H9 (cell line): ENCODE data around the gene IFI44. TPM values are rescaled to one million over a fixed set of nuclear protein-coding genes. Genes with fewer than 3 reads are reported as not detected.

Source experiments
- DNase-seq: peaks from one replicate; pipeline ENCODE4 v3.0.0-alpha.2; 2017
- H2AFZ ChIP-seq: one replicate; pipeline ENCODE4 v1.6.1; 2013; ENCODE audit warnings: mild to moderate bottlenecking, low read length, control low read depth, moderate library complexity
- H2AK5ac ChIP-seq: 2 replicates; pipeline ENCODE4 v1.6.1; 2013; ENCODE audit warnings: low read length, control low read depth, mixed read lengths; ENCODE audit not compliant: insufficient read length
- H2BK120ac ChIP-seq: one replicate; pipeline ENCODE4 v1.6.1; 2013; ENCODE audit warnings: low read depth, mild to moderate bottlenecking, low read length, control low read depth, inconsistent platforms; ENCODE audit not compliant: poor library complexity, severe bottlenecking
- H2BK12ac ChIP-seq: 2 replicates; pipeline ENCODE4 v1.6.1; 2013; ENCODE audit warnings: low read length, control low read depth, mixed read lengths, low read depth; ENCODE audit not compliant: insufficient read length
- H2BK15ac ChIP-seq: 2 replicates; pipeline ENCODE4 v1.6.1; 2013; ENCODE audit warnings: low read depth, low read length, control low read depth
- H2BK20ac ChIP-seq: one replicate; pipeline ENCODE4 v1.6.1; 2013; ENCODE audit warnings: low read depth, mild to moderate bottlenecking, low read length, control low read depth, inconsistent platforms; ENCODE audit not compliant: poor library complexity, severe bottlenecking
- H2BK5ac ChIP-seq: 2 replicates; pipeline ENCODE4 v1.6.1; 2013; ENCODE audit warnings: low read length, control low read depth, mixed read lengths; ENCODE audit not compliant: insufficient read length
- H3K14ac ChIP-seq: 2 replicates; pipeline ENCODE4 v1.6.1; 2013; ENCODE audit warnings: low read length, control low read depth; ENCODE audit not compliant: insufficient read depth
- H3K18ac ChIP-seq: 2 replicates; pipeline ENCODE4 v1.6.1; 2013; ENCODE audit warnings: low read depth, mild to moderate bottlenecking, mixed read lengths, low read length, control low read depth; ENCODE audit not compliant: insufficient read length
- H3K23ac ChIP-seq: 2 replicates; pipeline ENCODE4 v1.6.1; 2013; ENCODE audit warnings: low read length, control low read depth, mixed read lengths, low read depth; ENCODE audit not compliant: insufficient read length
- H3K23me2 ChIP-seq: 2 replicates; pipeline ENCODE4 v1.6.1; 2013; ENCODE audit warnings: low read depth, mild to moderate bottlenecking, mixed read lengths, low read length, control low read depth; ENCODE audit not compliant: insufficient read length, poor library complexity, severe bottlenecking
- H3K27ac ChIP-seq: 2 replicates; pipeline ENCODE4 v1.5.1; 2013; ENCODE audit warnings: low read length, control low read depth, mixed read lengths, low read depth; ENCODE audit not compliant: insufficient read length
- H3K27me3 ChIP-seq: 2 replicates; pipeline ENCODE4 v1.6.1; 2013; ENCODE audit warnings: low read length, control low read depth, inconsistent platforms; ENCODE audit not compliant: insufficient read depth
- H3K4ac ChIP-seq: 2 replicates; pipeline ENCODE4 v1.6.1; 2013; ENCODE audit warnings: low read depth, mild to moderate bottlenecking, control low read depth, inconsistent platforms, low read length, moderate library complexity
- H3K4me1 ChIP-seq: 2 replicates; pipeline ENCODE4 v1.6.1; 2013; ENCODE audit warnings: low read length, control low read depth, inconsistent platforms; ENCODE audit not compliant: insufficient read depth
- H3K4me2 ChIP-seq: 2 replicates; pipeline ENCODE4 v1.6.1; 2013; ENCODE audit warnings: low read length, control low read depth, mixed read lengths; ENCODE audit not compliant: insufficient read length, insufficient read depth
- H3K56ac ChIP-seq: 2 replicates; pipeline ENCODE4 v1.6.1; 2013; ENCODE audit warnings: low read depth, mild to moderate bottlenecking, mixed read lengths, low read length, control low read depth; ENCODE audit not compliant: insufficient read length
- H3K79me1 ChIP-seq: 2 replicates; pipeline ENCODE4 v1.6.1; 2013; ENCODE audit warnings: low read depth, mild to moderate bottlenecking, moderate library complexity, low read length, control low read depth, inconsistent platforms; ENCODE audit not compliant: insufficient read depth, poor library complexity, severe bottlenecking
- H3K79me2 ChIP-seq: 2 replicates; pipeline ENCODE4 v1.6.1; 2013; ENCODE audit warnings: low read length, control low read depth, inconsistent platforms; ENCODE audit not compliant: insufficient read depth
- H3K9ac ChIP-seq: 2 replicates; pipeline ENCODE4 v1.6.1; 2013; ENCODE audit warnings: low read length, control low read depth, mixed read lengths; ENCODE audit not compliant: insufficient read length; ENCODE audit errors: extremely low read depth
- H3K9me3 ChIP-seq: one replicate; pipeline ENCODE4 v1.6.1; 2013; ENCODE audit warnings: low read depth, low read length, inconsistent platforms; ENCODE audit not compliant: control insufficient read depth
- H3T11ph ChIP-seq: one replicate; pipeline ENCODE4 v1.6.1; 2013; ENCODE audit warnings: mild to moderate bottlenecking, low read length, control low read depth, inconsistent platforms
- H4K20me1 ChIP-seq: one replicate; pipeline ENCODE4 v1.6.1; 2013; ENCODE audit not compliant: control insufficient read depth, insufficient read length, insufficient read depth
- H4K5ac ChIP-seq: 2 replicates; pipeline ENCODE4 v1.6.1; 2013; ENCODE audit warnings: low read depth, mild to moderate bottlenecking, mixed read lengths, low read length, control low read depth; ENCODE audit not compliant: insufficient read length
- H4K8ac ChIP-seq: replicated peaks from 2 replicates; pipeline ENCODE4 v1.6.1; 2013; ENCODE audit warnings: low read length, control low read depth, mixed read lengths, low read depth; ENCODE audit not compliant: insufficient read length
- H4K91ac ChIP-seq: 2 replicates; pipeline ENCODE4 v1.6.1; 2013; ENCODE audit warnings: low read depth, mild to moderate bottlenecking, moderate library complexity, mixed read lengths, low read length, control low read depth; ENCODE audit not compliant: insufficient read length
- H3K27ac Mint-ChIP-seq, 3 experiments: 2 replicates in 2 of 3; 3 replicates in 1 of 3; pipeline ENCODE4 v1.8.0; 2020 to 2021; ENCODE audit warnings: mixed read lengths in 3 of 3, mild to moderate bottlenecking in 1 of 3, moderate library complexity in 1 of 3
- H3K27me3 Mint-ChIP-seq: 2 replicates; pipeline ENCODE4 v1.8.0; 2021; ENCODE audit warnings: low read depth, mild to moderate bottlenecking, moderate library complexity, mixed read lengths
- H3K36me3 Mint-ChIP-seq, 3 experiments: 2 replicates in 2 of 3; 3 replicates in 1 of 3; pipeline ENCODE4 v1.8.0; 2020 to 2021; ENCODE audit warnings: low read depth in 3 of 3, mixed read lengths in 3 of 3; ENCODE audit not compliant: insufficient read depth in 1 of 3
- H3K4me1 Mint-ChIP-seq, 2 experiments: 2 replicates each; pipeline ENCODE4 v1.8.0; 2020; ENCODE audit warnings: mixed read lengths in 2 of 2
- H3K4me3 Mint-ChIP-seq, 2 experiments: 2 replicates in 1 of 2; 3 replicates in 1 of 2; pipeline ENCODE4 v1.8.0; 2020 to 2021; ENCODE audit warnings: mild to moderate bottlenecking in 2 of 2, mixed read lengths in 2 of 2, moderate library complexity in 1 of 2
- H3K9me3 Mint-ChIP-seq, 2 experiments: 2 replicates in 1 of 2; 3 replicates in 1 of 2; pipeline ENCODE4 v1.8.0; 2020; ENCODE audit warnings: mild to moderate bottlenecking in 2 of 2, mixed read lengths in 2 of 2, moderate library complexity in 1 of 2
- CTCF ChIP-seq: fragments of 200-600 bp; sonication (generic); conservative IDR thresholded peaks from 3 replicates; pipeline ENCODE4 v1.8.0; 2021; ENCODE audit warnings: antibody characterized with exemption, mild to moderate bottlenecking
- WGBS: extraction: QIAGEN DNeasy Blood & Tissue Kit; methylation state at CpG from one replicate; pipeline ENCODE4 v1.1.7; 2013; ENCODE audit warnings: missing lambda C conversion rate, low lambda C conversion rate, mixed read lengths; ENCODE audit not compliant: insufficient read length; ENCODE audit errors: extremely low coverage; 5-methylcytosine and 5-hydroxymethylcytosine counted together
- total RNA-seq: library from RNA; stranded (reverse); gene quantifications from 2 replicates; pipeline ENCODE4 v1.2.1, GENCODE V29; 2021

IFI44 gene
- total RNA-seq, 1 experiment from 2014 or later, result not detected

GRCh38 chr1:78673120-78673519 lies 23.5 kb downstream of the IFI44 start:
- Histone ChIP-seq H3K4me2 (no peak overlapping the region), H2BK20ac (no peak overlapping the region), H2BK5ac (no peak overlapping the region), H3K4me1 (no peaks in the 10 kb centered on the region), H3K79me2 (no peaks in the 10 kb centered on the region), H2AK5ac (no peak overlapping the region), H3K9me3 (no peaks in the 10 kb centered on the region), H3K79me1 (no peaks in the 10 kb centered on the region), H3K23me2 (no peaks in the 10 kb centered on the region), H3T11ph (no peak overlapping the region), H3K18ac (no peak overlapping the region), H2BK120ac (no peak overlapping the region), H3K56ac (no peak overlapping the region), H2BK12ac (no peak overlapping the region), H3K27me3 (no peaks in the 10 kb centered on the region), H4K91ac (no peak overlapping the region), H3K4ac (no peak overlapping the region), H3K27ac (no peak overlapping the region), H2AFZ (no peak overlapping the region), H4K8ac (no peak overlapping the region), H3K14ac (no peak overlapping the region), H4K20me1 (no peaks in the 10 kb centered on the region), H3K23ac (no peak overlapping the region), H3K9ac (no peak overlapping the region), H4K5ac (no peak overlapping the region), H2BK15ac (no peak overlapping the region)
- no peaks in the 10 kb centered on the region for H3K9me3 Mint-ChIP-seq
- H3K27ac Mint-ChIP-seq, result peak overlapping the region in 1 of 3 experiments; percentile 53; a peak in 1 of 7 replicates
- peak; percentile 62 for TF ChIP-seq CTCF
- no CpG with 5 or more reads among the region's 5 CpGs for WGBS
- peaks cover 11% of the 10 kb centered on the region; the same call in 1 of the 2 replicates for H3K27me3 Mint-ChIP-seq
- H3K4me1 Mint-ChIP-seq, result no peaks in the 10 kb centered on the region
- H3K36me3 Mint-ChIP-seq, result no peaks in the 10 kb centered on the region
- H3K4me3 Mint-ChIP-seq, result no peak overlapping the region
- peak; percentile 71 for DNase-seq
